ENCODE measurements around the gene CDC25B.

- TF ChIP-seq EZH2phosphoT487 (IDR thresholded peaks at IDR 0.05; ENCODE audit: insufficient read depth, low read depth) (no peak), EZH2 (IDR thresholded peaks at IDR 0.05; ENCODE audit: insufficient read depth, poor library complexity, severe bottlenecking) (no peak)
Observed at GRCh38 chr20:3843490-3843889, 47.4 kb downstream of the CDC25B start.
